Hepatocyte (in vitro differentiated cells): ENCODE measurements around the gene MRPL21.

ENCODE experiments used
- CTCF ChIP-seq: fragments of 200-600 bp; sonication (generic); IDR thresholded peaks from 2 replicates; pipeline ENCODE4 v1.5.1; 2016; ENCODE audit warnings: antibody characterized with exemption, mild to moderate bottlenecking; ENCODE audit not compliant: poor library complexity
- EZH2phosphoT487 ChIP-seq: fragments of 200-600 bp; sonication (generic); IDR thresholded peaks from one replicate; pipeline ENCODE4 v1.6.1; 2018; ENCODE audit warnings: antibody characterized with exemption, mild to moderate bottlenecking, low read depth, moderate library complexity; ENCODE audit not compliant: unreplicated experiment, severe bottlenecking

GRCh38 chr11:68934666-68935065 is 31.0 kb upstream of the MRPL21 start:
- TF ChIP-seq CTCF = no peak
- no peak for TF ChIP-seq EZH2phosphoT487
